Tibial nerve (tissue), 4 donors: ENCODE data around the gene MEOX1. TPM values are rescaled to one million over a fixed set of nuclear protein-coding genes. Genes with fewer than 3 reads are reported as not detected.

Experiments used
- DNase-seq, 2 donors: peaks; one replicate each; pipeline ENCODE4 v3.0.0-alpha.2; 2019; ENCODE audit warnings: low spot score in 2 of 2
- H3K27ac ChIP-seq, 4 donors: fragments of 200-600 bp; sonication (generic) in 3 of 4; one replicate each; pipeline ENCODE4 v1.5.1; 2017 to 2019; ENCODE audit warnings: mild to moderate bottlenecking in 1 of 4
- H3K27me3 ChIP-seq, 2 donors: fragments of 200-600 bp; sonication (generic) in 1 of 2; one replicate each; pipeline versions ENCODE4 v1.5.1 to v1.6.0; 2017 to 2019
- H3K36me3 ChIP-seq, 3 donors: fragments of 200-600 bp; sonication (generic); one replicate each; pipeline ENCODE4 v1.5.1; 2018 to 2019
- H3K4me1 ChIP-seq, 4 donors: fragments of 200-600 bp; sonication (generic) in 3 of 4; one replicate each; pipeline ENCODE4 v1.5.1; 2017 to 2019
- H3K4me3 ChIP-seq, 4 donors: fragments of 200-600 bp; sonication (generic) in 3 of 4; one replicate each; pipeline ENCODE4 v1.5.1; 2017 to 2019; ENCODE audit warnings: mild to moderate bottlenecking in 1 of 4, moderate library complexity in 1 of 4
- H3K9me3 ChIP-seq, 4 donors: fragments of 200-600 bp; sonication (generic) in 3 of 4; one replicate each; pipeline ENCODE4 v1.5.1; 2017 to 2019
- EP300 ChIP-seq, 2 donors: sonication (generic); formaldehyde crosslinking; IDR thresholded peaks; one replicate each; pipeline ENCODE4 v1.6.1; 2017; ENCODE audit warnings: antibody characterized with exemption in 2 of 2, mild to moderate bottlenecking in 1 of 2
- POLR2A ChIP-seq, 2 donors: fragments of 450-650 bp; IDR thresholded peaks; one replicate each; pipeline ENCODE4 v1.6.1; 2017; ENCODE audit warnings: antibody characterized with exemption in 2 of 2, mild to moderate bottlenecking in 2 of 2, moderate library complexity in 2 of 2
- WGBS, 2 donors: methylation state at CpG; one replicate each; pipeline ENCODE4 v1.1.5; 2018; 5-methylcytosine and 5-hydroxymethylcytosine counted together
- total RNA-seq, 4 donors: library from RNA; depleted of rRNA; stranded (reverse); fragments of >200 nt; gene quantifications; one replicate each; pipeline ENCODE4 v1.1.0, GENCODE V29; 2016
- TF ChIP-seq, protein P1 (sequence below), 5 experiments: fragments of 200-600 bp in 3 of 5; fragments of 450-650 bp in 2 of 5; sonication (generic) in 3 of 5; IDR thresholded peaks; one replicate each; pipeline ENCODE4 v1.5.1; 2016 to 2019; ENCODE audit warnings: antibody characterized with exemption in 5 of 5, mild to moderate bottlenecking in 3 of 5, moderate library complexity in 2 of 5

The MEOX1 gene
- total RNA-seq, 4 donors from 2014 or later, result 4.2 to 12.5 (median 5.3) TPM

DNA sequence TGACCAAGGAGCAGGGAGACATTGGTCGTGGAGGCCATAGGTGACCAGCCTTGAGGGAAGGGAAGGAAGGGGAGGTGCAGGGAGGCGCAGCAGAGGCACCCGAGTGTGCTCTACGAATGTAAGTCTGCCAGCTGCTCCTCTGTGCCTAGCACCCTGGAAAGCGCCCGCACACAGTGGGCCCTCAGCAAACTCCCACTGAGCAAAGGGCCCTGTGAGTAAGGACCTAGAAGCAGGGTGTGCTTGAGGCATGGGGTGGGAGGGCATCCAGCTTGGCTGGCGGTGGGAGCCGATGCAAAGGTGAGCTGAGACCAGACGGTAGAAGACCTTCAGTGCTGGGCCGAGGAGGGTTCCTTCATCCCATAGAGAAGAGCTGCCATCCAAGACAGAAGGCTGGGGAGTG lies 36.2 kb upstream of the MEOX1 start:
- Histone ChIP-seq H3K4me3 (no peak overlapping the region), H3K4me1 (peaks cover 0 to 9% (median 3%) of the 10 kb centered on the region in 4 donors), H3K27ac (no peak overlapping the region), H3K27me3 (peaks cover 0 to 12% of the 10 kb centered on the region in 2 donors), H3K9me3 (no peaks in the 10 kb centered on the region), H3K36me3 (no peaks in the 10 kb centered on the region)
- TF ChIP-seq EP300 (IDR thresholded peaks at IDR 0.05) (no peak), POLR2A (IDR thresholded peaks at IDR 0.05) (no peak)
- TF ChIP-seq, protein P1, sequence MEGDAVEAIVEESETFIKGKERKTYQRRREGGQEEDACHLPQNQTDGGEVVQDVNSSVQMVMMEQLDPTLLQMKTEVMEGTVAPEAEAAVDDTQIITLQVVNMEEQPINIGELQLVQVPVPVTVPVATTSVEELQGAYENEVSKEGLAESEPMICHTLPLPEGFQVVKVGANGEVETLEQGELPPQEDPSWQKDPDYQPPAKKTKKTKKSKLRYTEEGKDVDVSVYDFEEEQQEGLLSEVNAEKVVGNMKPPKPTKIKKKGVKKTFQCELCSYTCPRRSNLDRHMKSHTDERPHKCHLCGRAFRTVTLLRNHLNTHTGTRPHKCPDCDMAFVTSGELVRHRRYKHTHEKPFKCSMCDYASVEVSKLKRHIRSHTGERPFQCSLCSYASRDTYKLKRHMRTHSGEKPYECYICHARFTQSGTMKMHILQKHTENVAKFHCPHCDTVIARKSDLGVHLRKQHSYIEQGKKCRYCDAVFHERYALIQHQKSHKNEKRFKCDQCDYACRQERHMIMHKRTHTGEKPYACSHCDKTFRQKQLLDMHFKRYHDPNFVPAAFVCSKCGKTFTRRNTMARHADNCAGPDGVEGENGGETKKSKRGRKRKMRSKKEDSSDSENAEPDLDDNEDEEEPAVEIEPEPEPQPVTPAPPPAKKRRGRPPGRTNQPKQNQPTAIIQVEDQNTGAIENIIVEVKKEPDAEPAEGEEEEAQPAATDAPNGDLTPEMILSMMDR (IDR thresholded peaks at IDR 0.05), result no peak
- DNase-seq, result no peak
- WGBS, 2 donors, result 87 to 89% methylated on average over 10 of the region's 10 CpGs

DNA sequence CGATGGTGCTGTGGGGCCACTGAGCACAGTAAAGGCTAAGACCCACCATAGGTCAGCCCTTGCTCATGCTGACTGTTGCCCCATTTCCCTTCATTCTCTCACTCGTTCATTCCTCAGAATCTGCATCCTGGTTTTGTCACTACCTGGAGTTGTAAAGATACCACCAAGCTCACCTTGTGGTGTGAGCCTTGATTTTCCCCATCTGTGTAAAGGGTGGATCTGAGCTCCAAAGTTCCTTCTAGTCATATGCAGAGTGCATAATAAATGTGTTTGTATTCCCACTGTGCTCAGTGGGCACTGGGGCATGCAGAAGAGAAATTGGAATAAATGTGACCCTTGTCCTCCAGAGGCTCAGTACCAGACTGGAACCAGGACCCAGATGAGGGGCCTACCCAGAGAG lies 35.2 kb upstream of the MEOX1 start:
- Histone ChIP-seq H3K36me3 (no peaks in the 10 kb centered on the region), H3K4me3 (no peak overlapping the region), H3K27ac (no peak overlapping the region), H3K4me1 (peaks cover 0 to 9% (median 3%) of the 10 kb centered on the region in 4 donors), H3K27me3 (peaks cover 0 to 12% of the 10 kb centered on the region in 2 donors), H3K9me3 (no peaks in the 10 kb centered on the region)
- WGBS, 2 donors, result 57 to 71% methylated on average over 2 of the region's 2 CpGs
- no peak for DNase-seq
- TF ChIP-seq POLR2A (IDR thresholded peaks at IDR 0.05), result no peak
- TF ChIP-seq, protein P1 (IDR thresholded peaks at IDR 0.05), result no peak
- no peak for TF ChIP-seq EP300 (IDR thresholded peaks at IDR 0.05)

DNA sequence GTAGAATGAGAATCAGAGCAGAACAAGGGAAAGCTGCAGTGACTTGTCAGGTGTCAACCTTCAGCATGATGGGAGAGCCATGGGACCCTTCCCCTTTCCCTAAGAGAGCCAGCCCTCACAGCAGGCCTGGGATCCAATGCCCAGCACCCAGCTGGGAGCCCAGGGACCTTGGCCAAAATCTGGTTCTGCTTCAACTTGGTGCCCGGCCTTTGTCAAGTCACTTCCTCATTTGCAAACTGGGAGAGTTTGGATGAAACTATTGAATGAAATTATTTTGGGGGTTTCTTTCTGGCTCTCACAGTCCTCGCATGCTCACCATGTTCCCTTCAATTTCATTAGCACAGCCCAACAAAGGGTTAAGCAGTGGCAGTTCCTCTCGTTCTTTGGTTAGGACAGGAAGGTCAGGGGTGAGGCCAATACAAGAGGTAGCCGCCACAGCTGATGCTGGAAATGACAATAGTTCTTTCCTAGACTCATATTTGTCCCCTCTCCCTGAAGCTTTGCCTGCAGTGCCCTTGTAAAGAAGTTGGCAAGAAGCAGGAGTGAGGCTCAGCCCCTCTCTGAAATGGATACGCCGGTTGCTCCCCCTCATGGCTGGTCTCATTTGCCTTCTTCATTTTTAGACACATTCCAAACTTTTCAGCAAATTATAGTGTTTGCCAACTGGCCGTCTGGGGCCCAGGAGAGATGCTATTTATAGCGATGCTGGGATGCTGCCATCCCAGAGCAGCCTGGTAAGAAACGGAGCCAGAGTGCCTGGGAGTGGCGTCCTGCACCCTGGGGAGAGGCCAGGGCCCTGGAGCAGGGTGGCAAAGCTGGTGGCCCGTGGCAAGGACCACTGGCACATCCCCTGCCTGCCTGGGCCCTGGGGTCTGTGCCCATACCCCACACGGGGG lies 34.5 kb upstream of the MEOX1 start:
- Histone ChIP-seq H3K27ac (no peak overlapping the region), H3K9me3 (no peaks in the 10 kb centered on the region), H3K36me3 (no peaks in the 10 kb centered on the region), H3K4me3 (no peak overlapping the region), H3K4me1 (peaks cover 0 to 9% (median 3%) of the 10 kb centered on the region in 4 donors), H3K27me3 (peaks cover 0 to 12% of the 10 kb centered on the region in 2 donors)
- 22 to 36% methylated on average over 11 to 12 of the region's 12 CpGs for WGBS, 2 donors
- TF ChIP-seq, protein P1 (IDR thresholded peaks at IDR 0.05), result no peak
- TF ChIP-seq EP300 (IDR thresholded peaks at IDR 0.05) (no peak), POLR2A (IDR thresholded peaks at IDR 0.05) (no peak)
- no peak for DNase-seq

DNA sequence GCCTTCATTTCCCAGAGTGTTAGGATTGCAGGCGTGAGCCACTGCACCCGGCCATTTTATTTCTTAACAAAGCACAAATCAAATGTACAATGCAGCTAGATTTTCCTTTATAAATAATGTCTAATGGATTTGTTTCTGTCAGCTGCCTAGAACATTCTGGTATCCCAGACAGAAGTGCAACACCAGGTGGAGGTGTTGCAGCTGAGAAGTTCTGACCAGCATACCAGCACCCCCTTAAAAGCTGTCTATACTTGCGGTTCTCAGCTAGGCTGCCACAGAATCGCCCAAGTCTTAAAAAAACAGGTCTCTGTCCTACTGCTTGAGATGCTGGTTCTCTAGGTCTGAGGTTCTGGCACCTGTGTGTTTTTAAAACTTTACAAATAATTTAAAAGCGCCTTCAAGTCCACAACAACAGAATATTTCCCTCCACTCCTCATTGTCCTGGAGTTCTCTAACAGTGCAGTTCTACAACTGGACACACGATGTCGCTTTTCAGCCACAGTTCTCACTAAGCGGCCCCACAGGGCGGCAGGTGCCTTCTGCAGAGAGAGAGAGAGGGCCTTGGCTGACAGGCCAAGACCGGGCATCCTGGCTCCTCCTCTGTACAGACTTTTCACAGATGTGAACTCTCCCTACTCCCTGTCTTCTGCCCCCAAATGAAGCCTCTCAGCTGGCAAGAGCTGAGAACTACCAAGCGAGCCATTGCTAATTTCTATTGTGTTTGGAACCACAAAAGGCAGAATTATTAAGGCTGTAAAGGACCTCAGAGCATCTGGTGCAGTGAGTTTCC lies 32.6 kb upstream of the MEOX1 start:
- WGBS, 2 donors, result 27 to 28% methylated on average over 11 of the region's 11 CpGs
- peaks cover 0 to 9% (median 3%) of the 10 kb centered on the region in 4 donors for H3K4me1 ChIP-seq
- no peaks in the 10 kb centered on the region for H3K36me3 ChIP-seq
- no peak overlapping the region for H3K27ac ChIP-seq
- no peak overlapping the region for H3K4me3 ChIP-seq
- peak; percentile 45 to 84 for DNase-seq
- TF ChIP-seq POLR2A (IDR thresholded peaks at IDR 0.05), result no peak
- TF ChIP-seq, protein P1 (IDR thresholded peaks at IDR 0.05), result peak; percentile 83 to 94 (median 91)
- peaks cover 0 to 5% of the 10 kb centered on the region in 2 donors for H3K27me3 ChIP-seq
- H3K9me3 ChIP-seq, result no peaks in the 10 kb centered on the region

DNA sequence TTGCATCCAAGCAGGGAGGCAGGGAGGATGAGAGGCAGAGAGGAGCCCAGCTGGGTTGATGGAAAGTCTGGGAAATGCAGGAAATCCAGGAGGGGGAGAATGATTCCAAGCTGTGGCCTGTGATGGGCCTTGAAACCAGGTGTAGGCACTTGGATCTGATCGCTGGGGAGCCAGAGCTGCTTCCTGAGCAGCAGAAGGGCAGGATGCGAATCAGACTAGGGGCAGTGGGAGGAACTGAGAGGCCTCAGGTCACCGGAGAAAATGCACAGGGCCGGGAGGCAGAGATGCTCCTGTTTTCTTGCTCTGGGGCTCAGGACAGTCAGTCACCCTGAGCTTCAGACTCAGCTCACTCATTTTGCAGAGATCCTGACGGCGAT lies 29.6 kb upstream of the MEOX1 start:
- H3K27ac ChIP-seq, result no peak overlapping the region
- WGBS, 2 donors, result 64 to 66% methylated on average over 6 of the region's 6 CpGs
- TF ChIP-seq, protein P1 (IDR thresholded peaks at IDR 0.05), result no peak
- TF ChIP-seq POLR2A (IDR thresholded peaks at IDR 0.05), result no peak
- TF ChIP-seq EP300 (IDR thresholded peaks at IDR 0.05), result no peak
- H3K4me3 ChIP-seq, result no peak overlapping the region
- no peak for DNase-seq
- no peaks in the 10 kb centered on the region for H3K27me3 ChIP-seq
- no peaks in the 10 kb centered on the region for H3K36me3 ChIP-seq
- H3K4me1 ChIP-seq, result peaks cover 0 to 5% (median 2%) of the 10 kb centered on the region in 4 donors
- no peaks in the 10 kb centered on the region for H3K9me3 ChIP-seq
